HG03439 (cell line): ENCODE results near the gene UQCRC2.
"Not testable (repeated sequence)": the region's sequence is repeated elsewhere in the genome, so short reads cannot be mapped to it uniquely, and the experiment has no call there.

Experiments
- ATAC-seq: cut with Tn5 transposase; IDR thresholded peaks from one replicate; pipeline ENCODE4 v1.9.1; 2021; ENCODE audit warnings: mild to moderate bottlenecking, moderate library complexity; ENCODE audit not compliant: unreplicated experiment

UQCRC2 gene

DNA sequence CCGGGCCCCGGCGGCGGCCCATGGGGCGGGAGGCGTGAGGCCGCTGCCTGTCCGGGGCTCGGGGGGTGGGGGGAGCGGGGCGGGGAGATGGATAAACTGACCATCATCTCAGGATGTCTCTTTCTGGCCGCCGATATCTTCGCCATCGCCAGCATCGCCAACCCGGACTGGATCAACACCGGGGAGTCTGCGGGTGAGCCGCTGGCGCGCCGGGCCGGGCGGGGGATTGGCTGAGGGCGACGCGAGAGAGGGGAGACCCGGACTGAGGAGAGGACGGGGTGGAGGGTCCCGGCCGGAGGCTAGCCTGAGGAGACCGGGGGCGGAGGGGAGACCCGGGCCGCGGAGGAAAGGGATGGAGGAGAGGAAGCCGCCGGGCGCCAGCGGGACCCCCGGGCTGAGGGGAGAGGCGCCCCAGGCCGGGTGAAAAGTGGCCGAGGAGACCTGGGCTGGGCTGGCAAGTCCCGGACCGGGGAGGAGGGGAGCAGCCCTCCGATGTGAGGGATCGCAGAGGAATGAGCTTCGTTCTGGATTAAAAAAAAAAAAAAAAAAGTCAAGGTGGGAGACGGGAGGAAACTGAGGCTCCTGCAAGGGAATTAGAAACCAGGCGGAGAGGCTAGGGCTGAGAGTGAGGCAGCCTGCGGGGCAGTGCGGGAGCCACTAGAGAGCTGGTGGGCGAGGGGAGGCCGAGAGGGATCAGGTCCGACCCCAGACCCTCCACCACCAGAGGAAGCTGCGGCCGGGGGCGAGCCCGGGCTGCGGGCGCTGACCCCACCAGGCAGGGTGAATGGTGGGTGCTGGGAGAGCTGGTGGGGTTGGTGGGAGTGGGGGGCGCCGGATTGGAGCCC lies 55.3 kb downstream of the UQCRC2 start:
- ATAC-seq, result no peak

DNA sequence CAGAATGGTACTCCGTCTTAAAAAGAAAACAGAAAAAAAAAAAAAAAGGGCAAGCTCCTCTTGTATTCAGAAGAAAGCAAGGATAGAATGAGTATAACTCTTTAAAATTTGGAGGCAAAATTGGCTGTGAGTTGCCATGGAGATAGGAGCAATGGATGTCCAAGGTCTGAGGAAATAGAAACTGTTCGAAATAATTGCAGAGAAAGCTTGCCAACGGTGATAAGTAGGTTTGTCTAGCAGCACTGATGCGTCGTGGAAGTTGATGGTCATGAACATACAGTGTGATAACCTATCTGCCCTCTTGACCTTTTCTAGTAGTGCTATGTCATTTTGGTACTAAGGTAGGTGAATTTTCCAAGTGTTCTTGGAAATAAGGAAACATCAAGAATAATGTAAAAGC lies 57.7 kb downstream of the UQCRC2 start:
- no peak for ATAC-seq

DNA sequence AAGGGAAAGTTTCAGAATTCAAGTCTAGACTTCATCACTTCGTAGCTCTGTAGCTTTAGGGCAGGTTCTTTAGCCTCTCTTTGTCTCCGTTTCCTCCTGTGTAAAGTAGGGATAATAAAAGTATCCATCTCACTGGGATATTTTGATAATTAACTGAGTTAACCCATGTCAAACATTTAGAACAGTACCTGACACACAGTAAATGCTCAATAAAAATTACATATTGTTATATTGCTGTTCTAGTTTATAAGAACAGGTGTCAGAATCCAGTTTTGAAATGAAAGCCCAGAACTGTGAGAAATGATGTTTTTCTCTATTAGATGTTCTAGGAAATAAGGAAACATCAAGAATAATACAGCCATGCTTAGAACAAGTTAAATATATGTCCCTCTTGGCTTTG lies 59.1 kb downstream of the UQCRC2 start:
- no peak for ATAC-seq

DNA sequence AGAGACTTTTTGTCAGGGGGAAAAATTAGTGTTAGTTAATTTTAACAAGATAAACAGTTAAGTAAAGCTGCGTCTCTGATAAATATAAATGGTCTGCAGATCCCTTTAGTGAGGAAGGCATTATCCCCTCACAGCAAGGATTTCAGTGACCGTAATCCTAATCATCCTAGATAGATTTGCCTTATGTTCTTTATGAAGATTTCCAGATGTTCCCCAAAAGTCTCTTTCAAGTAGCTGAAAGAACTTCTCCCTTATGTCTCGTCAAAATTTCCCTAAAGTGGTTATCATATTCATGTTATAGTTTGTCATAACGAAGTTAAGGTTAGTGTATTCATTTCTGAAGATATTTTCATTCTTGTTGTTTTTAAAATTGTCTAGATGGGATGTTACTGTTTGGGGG lies 60.3 kb downstream of the UQCRC2 start:
- no peak for ATAC-seq

- no peak for ATAC-seq
Measured at GRCh38 chr16:22014271-22014873, 61.2 kb downstream of the UQCRC2 start.

GRCh38 chr16:22016927-22017326 lies 63.8 kb downstream of the UQCRC2 start:
- ATAC-seq, result no peak

DNA sequence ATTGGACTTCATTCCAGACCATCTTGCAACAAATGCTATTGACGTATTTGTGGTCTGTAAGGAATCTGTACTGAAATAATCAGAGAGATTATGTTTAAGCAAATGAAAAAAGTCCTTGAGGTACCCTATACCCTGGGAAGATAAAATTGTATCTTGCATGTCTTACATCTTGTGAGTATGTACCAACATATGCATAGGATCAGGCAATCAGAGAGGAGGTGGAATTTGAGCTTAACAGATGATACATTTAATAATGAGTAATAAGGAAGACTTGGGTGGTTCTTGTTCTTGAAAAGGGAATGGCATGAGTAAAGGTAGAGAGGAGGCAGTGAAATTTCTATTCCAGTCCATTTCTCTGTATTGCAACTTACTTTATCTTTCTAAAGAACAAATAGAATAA lies 65.4 kb downstream of the UQCRC2 start:
- ATAC-seq, result no peak

- no peak for ATAC-seq
Measured at GRCh38 chr16:22022151-22022550, 69.0 kb downstream of the UQCRC2 start.

- ATAC-seq, result no peak
Measured at GRCh38 chr16:22023505-22023904, 70.3 kb downstream of the UQCRC2 start.

DNA sequence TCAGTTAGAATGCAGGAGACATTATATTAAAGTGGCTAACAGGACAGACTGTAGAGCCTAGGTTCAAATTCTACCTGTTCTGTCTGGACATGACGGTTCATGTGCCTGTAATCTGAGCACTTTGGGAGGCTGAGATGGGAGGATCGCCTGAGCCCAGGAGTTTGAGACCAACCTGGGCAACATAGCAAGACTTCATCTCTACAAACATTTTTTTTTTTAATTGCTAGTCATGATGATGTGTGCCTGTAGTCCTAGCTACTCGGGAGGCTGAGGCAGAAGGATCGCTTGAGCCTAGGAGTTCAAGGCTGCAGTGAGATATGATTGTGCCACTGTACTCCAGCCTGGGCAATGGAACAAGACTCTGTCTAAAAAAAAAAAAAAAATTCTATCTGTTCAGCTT lies 71.6 kb downstream of the UQCRC2 start:
- not testable (repeated sequence) for ATAC-seq

- no peak for ATAC-seq
Measured at GRCh38 chr16:22027633-22028032, 74.5 kb downstream of the UQCRC2 start.

- no peak for ATAC-seq
Measured at GRCh38 chr16:22029632-22030031, 76.5 kb downstream of the UQCRC2 start.

- ATAC-seq, result no peak
Measured at GRCh38 chr16:22030087-22030812, 77.1 kb downstream of the UQCRC2 start.

- no peak for ATAC-seq
Measured at GRCh38 chr16:22031483-22032083, 78.4 kb downstream of the UQCRC2 start.
